Fibroblast of skin of abdomen (primary cell): Measurements from ENCODE around the gene ST6GALNAC3. TPM values are rescaled to one million over a fixed set of nuclear protein-coding genes. Genes with fewer than 3 reads are reported as not detected.
"Not testable (repeated sequence)": the region's sequence is repeated elsewhere in the genome, so short reads cannot be mapped to it uniquely, and the experiment has no call there.

Source experiments
- DNase-seq: peaks from one replicate; pipeline ENCODE4 v3.0.0-alpha.2; 2013
- polyA plus RNA-seq, 2 experiments: library from polyadenylated mRNA; unstranded; fragments of 120-200 nt; gene quantifications; one replicate each; pipeline ENCODE4 v1.2.1, GENCODE V29; 2013; ENCODE audit not compliant: insufficient read length in 2 of 2

ST6GALNAC3 gene
- polyA plus RNA-seq (2013, experiment 1 of 2; ENCODE audit: insufficient read length) = 6.9 TPM
- 6.2 TPM for polyA plus RNA-seq (2013, experiment 2 of 2; ENCODE audit: insufficient read length)

DNA sequence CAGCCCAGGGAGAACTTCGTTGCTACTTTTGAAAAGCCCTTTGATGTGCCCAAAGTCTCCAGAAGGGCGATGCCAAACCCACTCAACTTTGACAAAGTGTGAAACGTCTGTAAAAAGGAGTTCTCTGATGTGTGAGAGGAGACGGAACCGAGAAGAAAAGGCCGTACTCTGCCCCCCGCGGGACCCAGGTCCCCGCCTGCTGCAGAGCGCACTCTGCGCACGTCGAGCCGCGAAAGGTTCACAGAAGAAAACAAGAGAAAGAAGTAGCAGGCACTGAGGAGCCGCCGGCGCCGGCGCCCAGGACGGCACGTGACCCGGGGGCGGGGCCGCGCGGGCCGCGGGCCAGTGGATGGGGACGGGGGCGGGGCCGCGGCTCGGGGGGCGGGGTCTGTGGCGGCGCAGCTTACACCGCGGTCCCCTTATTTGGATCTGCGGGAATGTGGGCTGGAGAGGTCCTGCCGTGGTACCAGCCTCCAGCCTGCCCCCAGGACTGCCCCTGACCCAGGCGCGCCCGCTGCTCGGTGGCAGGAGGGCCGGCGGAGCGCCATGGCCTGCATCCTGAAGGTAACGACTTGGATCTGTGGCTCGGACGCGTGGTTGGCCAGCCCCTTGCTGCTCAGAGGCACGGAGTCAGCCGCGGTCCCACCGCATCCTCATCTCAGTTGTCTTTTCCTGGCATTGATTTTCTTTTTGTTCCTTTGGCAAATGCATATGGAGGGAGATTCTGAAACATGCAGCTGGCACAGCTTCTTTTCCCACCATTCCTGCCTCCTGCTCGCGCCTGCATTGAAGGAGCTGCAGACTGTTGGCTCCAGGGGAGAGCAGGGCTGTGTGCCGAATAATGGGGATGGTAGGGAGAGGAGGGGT, at the start of gene ST6GALNAC3:
Gene ST6GALNAC3, plus strand, starts transcription at position 426 of the 867 bp plus-strand sequence.
- DNase-seq = peak; percentile 68

DNA sequence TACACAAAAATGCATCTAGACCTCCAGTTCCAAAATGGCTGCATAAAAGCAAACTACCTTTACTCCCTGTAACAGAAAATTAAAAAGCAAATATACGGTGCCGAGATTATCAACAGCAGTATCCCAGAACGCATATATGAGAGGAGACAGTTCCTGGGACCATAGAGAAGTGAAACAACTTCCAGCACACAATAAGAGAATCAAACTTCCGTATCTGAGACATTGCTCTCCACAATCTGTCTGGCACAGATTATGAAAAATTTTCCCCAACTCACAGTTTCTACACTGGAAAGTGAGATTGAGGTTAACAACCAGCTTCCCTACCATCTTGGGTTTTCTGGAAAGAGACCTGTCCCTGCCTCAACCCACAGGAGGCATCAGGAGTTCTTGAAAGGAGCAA, 47.2 kb upstream of the ST6GALNAC3 start:
- no peak for DNase-seq

DNA sequence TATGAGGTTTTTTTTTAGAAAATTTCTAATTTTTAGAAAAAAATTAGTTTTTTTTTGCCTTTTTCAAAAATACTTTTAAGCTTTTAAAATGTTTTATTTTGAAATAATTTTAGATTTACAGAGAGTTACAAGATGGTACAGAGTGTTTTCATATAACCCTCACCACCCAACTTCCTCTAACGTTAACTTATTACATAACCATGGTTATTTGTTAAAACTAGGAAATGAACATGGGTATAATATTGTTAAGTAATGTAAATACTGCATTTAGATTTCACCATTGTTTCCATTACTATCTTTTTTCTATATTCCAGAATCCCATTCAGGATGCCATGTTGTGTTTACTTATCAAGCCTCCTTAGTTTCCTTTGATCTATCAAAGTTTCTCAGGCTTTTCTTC, 45.2 kb upstream of the ST6GALNAC3 start:
- DNase-seq = no peak

DNA sequence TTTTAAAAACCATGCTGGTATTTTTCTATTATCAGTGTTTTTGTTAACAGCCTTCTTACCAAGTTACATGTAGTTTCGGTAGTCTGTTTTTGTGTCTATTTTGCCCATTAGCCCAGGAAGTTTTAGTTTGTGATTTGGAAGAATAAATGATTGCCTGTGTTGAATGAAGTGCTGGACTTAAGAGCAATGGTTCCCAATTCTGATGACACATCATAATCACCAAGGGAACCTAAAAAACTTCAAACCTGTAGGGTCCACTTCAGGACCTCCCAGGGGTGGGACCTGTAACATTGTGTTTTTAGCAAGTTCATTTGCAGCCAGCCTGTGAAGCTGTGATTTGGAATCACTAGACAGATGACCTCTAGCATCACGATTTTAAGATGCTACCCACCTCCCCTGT, 43.0 kb upstream of the ST6GALNAC3 start:
- no peak for DNase-seq

DNA sequence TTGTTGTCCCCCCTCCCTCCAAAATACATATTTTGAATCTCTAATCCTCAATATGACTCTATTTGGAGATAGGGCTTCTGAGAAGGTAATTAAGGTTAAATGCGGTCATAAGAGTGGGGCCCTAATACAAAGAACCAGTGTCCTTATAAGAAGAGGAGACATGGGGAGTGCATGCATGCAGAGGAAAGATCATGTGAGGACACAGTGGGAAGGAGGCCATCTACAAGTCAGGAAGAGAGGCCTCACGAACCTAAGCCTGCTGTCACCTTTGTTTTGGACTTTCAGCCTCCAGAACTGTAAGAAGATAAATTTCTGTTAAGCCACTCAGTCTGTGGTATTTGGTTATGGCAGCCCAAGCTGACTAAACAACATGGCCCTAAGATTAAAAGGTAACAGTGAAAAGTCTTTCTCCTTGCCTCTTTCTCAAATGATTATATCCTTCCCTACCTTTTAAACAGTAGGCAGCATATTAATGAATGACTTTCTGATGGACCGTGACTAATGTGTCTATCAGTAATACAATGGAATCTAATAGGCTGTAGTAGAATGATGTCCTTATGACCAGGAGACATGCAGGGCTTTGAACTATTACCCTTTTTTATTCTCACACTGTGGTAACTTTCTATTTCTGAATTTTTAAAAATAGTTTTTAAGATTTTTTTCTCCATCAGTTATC, 40.6 kb upstream of the ST6GALNAC3 start:
- DNase-seq = no peak

DNA sequence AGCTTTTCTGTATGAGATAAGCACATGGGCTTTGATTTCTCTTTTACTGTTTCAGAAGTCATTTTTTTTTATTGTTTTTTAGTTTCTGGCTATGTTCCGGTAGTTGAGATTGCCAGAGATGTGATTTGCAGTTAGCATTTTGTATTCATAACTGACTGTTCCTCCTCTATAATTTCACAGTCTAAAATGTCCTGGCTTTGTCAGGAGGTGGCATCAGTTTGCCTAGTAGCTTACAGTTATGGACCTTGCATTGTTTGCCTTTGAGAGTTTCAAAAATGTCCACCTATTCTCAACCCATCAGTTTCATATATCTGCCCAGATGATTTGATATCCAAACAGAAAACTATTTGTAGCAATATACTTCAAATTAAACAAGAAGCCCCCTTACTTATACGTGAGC, 39.5 kb upstream of the ST6GALNAC3 start:
- no peak for DNase-seq

DNA sequence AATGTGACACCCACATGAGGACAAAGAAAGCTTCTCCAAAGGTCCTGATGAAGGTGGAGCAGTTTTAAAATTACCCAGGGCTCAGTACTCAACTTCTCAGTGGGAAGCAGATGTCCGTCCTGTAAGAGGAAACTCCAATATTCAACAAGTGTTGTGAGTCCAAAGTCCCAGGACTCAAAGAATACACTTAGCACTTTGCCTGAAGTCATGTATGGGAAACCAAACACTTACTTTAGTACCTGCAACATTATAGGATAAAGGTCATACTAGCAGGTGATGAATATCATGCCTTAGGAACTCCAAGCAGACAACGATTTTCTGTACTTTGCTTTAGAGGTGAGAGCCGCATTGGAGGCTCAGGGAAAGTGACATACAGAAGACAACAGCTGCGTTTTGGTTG, 37.2 kb upstream of the ST6GALNAC3 start:
- DNase-seq = no peak

DNA sequence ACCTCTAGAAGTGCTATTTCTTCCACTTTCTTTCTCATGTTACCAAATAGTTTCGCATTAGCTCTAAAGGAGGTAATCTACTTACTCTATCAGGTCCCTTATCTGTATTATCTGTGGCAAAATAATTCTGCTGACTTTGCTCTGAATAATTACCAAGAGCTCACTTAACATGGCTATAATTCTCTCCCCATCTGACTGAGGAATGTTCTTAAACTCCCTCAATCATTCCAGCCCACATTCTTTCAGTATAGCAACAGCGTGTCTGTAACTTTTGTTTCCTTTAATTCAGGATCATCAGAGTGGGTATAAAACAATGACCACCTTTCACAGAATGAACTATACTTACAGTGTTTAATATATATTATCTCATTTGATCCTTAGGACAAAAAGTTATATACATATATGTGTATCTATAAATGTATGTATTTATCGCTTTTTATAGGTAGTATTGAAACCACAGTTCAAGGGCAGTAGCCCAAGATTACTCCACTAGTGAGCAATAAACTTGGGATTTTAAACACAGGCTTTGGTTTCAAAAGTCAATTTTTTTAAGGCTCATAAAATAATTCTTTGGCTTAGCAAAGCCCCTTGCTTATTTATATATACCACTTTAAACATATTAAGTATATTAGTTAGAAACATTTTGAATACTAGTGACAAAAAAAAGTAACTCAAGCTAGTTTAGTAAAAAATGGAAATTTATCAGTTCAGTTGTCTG, 36.1 kb upstream of the ST6GALNAC3 start:
- DNase-seq = peak; percentile 88

DNA sequence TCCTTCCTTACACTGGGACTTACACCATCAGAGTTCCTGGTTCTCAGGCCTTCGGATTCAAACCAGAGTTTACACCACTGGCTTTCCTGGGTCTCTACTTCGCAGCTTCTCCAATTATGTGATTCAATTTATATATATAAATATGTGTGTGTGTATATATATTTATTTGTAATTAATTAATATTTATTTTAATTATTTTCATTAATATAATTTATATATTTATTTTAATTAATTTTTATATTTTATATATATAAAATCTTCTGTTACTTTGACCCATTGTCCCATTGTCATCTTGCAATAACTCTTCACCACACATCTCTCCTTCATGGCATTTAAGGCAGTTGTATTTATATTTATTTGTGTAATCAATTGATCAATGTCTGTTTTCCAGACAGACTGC, 28.4 kb upstream of the ST6GALNAC3 start:
- DNase-seq = no peak

DNA sequence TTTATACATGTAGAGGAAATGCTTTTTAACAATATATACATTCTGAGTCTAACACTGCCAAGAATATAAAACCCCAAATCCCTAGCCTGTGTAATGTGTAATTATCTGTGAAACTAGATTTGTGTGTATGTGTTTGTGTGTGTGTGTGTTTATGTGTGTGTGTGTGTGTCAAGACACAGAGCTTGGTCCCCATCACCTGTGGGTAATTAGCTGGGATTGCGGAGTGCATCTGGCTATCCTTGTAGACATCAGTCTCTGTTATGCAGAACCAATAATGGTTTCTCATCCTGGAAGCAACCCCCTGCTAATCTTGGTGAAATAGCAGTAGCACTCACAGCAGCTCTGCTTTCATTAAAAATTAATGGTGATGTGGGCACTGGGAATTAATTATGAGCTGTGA, 26.3 kb upstream of the ST6GALNAC3 start:
- no peak for DNase-seq

DNA sequence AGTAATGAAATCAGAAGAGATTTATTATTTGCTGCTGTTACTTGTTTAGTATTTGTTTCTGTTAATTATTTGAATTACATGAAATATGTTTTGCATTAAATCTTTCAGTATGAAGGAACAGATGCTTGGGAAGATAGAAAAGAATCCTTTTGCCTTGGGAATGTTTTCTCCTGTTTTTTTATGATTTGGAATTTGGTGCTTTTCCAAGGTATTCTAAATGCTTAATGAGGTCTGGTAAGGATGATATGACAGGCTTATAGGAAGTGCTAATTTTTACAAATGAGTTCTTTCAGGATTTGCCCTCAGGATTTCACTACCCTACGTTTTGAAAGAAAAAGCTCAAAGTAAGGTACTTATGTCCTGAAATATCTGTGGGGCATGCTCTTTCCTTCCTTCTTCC, 25.6 kb upstream of the ST6GALNAC3 start:
- no peak for DNase-seq

DNA sequence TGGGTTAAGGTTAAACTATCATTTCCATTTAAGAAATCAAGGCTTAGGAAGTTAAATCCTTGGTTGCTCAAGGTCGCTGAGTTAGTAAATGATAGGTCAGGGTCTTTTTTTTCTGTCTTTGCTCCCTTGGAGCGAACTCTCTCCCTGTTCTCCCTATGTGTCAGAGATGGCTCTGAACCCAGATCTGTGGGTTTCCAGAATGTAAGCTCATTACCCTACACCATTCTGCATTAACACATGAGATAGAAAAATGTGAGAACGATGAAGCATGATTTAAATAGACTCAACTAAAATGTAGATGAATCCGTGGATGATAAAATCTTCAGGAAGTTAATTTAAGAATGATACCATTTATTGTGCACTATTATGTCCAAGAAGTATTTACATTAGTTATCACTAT, 25.0 kb upstream of the ST6GALNAC3 start:
- no peak for DNase-seq

DNA sequence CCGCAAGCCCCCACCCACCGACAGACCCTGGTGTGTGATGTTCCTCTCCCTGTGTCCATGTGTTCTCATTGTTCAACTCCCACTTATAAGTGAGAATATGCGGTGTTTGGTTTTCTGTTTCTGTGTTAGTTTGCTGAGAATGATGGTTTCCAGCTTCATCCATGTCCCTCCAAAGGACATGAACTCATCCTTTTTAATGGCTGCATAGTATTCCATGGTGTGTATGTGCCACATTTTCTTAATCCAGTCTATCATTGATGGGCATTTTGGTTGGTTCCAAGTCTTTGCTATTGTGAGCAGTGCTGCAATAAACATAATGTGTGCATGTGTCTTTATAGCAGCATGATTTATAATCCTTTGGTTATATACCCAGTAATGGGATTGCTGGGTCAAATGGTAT, 24.5 kb upstream of the ST6GALNAC3 start:
- not testable (repeated sequence) for DNase-seq

DNA sequence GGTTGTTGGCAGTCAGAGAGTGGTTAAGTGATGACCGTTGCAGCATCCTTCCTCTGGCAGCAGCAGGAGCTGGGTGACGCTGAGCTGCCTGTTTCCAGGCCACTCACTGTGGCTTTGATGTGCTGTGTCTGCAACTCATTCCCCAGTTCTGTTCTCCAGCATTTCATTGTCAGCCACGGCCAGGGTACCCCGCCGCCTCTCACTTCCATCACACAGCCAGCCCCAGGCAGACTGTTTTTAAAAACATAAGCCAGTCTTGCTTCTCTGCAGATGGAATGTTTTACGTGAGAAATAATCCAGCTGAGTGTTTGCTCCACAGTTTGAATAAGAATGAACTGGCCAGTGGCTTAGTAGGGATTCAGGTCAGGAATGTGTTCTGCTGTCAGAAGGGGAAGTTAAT, 21.5 kb upstream of the ST6GALNAC3 start:
- DNase-seq = peak; percentile 44

DNA sequence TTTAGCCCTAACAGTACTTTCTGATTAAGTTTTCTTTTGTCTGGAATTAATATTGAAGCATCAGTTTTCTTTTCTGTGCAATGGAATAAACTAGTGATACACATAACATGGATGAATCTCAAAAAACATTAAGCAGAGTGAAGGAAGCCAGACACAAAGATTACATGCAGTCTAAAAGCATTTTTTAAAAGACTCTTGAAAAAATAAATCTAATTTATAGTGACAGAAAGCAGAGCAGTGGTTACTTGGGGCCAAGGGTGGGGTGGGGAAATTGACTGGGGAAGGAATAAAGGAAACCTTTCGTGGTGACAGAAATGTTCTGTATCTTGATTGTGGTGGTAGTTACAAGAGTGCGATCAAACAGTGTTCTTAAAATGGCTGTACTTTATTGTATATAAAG, 20.2 kb upstream of the ST6GALNAC3 start:
- DNase-seq = no peak

DNA sequence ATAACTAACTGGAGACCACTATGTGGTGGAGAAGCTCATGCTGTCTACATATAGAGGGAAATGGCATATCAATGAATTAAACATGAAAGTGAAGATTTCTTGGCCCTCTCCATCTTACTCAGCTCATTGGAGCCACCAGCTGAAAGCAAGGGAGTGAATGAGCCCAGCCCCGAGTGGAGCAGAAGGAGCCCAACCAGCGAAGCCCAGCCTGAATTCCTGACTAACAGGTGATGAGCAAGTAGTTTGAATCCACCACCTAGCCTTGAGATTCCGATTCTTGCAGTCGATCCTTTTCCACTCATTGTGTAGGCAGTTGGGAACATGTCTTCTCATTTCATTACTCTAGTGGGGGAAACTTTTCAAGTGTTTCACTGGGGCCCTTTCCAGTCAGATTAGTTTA, 18.6 kb upstream of the ST6GALNAC3 start:
- DNase-seq = no peak

DNA sequence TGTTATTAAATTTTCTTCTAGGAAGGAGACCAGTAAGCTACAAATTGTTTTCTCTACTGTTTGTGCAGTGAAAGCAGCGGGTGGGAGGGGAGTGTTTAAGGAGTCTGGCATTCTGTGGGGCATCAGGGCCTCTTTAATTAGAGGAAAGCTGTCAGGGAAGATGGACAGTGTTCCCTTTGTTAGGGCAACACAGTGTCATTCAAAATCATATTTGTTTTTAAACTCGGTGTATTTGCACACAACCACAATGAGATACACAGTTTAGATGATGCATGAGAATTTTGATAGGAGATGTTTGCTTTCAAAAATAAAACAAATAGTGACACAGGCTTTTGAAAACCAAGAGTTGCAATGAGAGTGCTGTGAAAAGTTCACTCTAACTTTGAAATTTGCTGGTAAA, 15.1 kb upstream of the ST6GALNAC3 start:
- no peak for DNase-seq

DNA sequence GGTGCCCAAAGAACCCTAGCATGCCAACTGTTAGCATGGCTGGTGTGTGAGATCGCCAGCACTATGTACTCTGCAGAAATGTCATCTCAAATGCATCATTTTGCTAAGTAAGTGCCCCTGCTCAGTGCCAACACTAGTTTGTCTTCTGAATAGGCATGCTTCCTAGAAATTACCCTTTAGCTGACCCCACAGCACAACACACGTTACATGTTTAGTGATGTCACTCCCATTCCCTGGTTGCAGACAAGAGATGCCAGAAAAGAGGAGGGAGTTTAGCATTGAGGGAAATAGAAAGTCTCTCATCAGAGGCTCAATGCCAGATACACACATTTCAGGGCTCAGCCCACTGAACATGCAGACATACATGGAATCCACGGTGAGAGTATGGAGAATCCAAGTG, 9.3 kb upstream of the ST6GALNAC3 start:
- DNase-seq = no peak

DNA sequence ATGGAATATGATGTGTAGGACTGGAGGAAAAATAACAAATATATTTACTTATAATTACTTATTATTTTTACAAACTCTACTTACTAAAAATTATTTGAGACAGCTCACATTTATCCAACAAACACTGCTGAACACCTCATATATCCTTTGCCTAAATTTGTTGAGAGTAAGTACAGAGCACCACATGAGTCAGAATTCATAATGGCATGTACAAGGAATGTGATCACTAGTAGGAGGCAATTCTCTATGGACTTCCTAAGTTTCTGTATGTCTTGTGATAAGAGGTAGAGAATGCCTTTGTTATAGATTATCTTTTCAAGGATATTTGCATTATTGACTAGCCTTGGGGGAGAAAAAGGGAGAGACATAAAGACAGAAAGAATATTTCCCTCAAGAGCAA, 8.2 kb upstream of the ST6GALNAC3 start:
- DNase-seq = peak; percentile 39

DNA sequence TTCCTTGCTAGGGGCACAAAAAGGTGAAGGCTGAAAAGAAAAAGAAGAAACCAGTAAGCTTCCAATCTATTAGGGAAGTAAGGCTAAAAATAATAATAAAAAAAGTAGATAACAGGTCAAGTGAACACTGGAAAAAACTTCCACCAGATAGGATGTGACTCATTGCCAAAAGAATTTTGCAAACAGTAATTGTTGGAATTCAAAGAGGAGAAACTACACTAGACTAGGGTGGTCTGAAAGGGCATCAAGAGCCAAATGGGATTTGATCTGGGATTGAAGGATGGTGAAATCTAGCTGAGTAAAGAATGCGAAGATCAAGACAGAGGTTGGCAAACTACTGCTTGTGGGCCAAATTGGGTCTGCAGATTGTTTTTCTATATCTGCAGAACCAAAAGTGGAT, 6.0 kb upstream of the ST6GALNAC3 start:
- DNase-seq = peak; percentile 46

DNA sequence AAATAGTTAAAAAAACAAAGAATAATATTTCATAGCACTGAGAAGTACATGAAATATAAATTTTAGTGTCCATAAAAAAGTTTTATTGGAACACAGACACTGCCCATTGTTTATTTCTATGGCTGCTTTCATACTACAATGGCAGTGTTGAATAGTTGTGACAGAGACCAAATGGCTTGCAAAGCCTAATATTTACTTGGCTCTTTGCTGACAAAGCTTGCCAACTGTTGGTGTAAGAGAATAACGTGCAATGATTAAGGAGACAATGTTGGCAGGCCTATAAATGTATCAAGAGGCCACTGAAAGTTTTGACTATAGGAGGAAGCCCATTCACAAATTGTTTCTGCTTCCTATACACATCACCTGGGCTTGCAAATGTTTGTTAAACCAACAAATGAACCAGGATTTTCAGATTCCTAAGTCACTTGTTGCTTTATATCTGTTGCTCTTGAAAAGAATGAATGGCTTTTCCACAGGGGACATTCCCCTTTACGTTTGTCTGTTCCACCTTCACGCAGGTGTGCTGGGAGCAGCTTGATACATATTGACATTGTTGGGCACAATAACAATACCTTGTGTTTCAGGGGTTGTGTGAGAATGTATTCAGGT, 5.5 kb upstream of the ST6GALNAC3 start:
- no peak for DNase-seq

DNA sequence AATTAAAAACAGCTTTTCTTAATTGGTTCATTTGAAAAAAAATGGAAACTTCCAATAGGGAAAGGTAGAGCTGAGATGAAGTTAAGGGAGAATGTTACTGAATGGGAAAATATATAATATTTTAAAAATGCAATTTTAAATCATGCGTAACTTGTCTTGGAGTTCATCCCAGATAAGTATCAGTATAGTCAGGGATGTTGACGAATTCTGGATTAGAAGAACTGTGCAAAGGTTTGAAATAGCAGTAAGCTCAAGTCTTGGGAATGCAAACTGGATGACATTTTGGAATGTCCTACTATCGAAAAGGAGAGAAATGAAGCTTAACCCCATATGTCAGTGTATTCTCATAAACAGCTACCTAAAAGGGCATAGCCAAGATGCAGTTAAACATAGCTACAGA, 4.0 kb upstream of the ST6GALNAC3 start:
- peak; percentile 67 for DNase-seq

DNA sequence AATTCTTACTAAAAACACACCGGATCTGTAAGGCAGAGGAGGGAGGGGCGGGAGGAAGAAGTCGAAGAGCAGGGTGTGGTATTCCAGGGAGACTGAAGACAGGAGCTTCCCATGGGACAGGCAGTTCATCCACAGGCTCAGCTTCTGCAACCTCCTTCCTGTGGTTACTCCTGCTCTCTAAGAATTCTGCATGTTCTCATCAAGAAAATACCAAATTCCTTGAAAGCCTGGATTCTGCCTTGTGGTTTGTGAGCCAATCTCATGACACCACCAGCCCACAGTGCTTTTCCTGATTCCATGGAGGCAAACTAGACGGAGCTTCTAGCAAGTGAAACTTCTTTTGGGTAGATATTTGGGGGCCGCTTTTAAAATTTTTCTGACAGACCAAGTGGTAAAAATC, 1.1 kb upstream of the ST6GALNAC3 start:
- DNase-seq = peak; percentile 91
